SK-N-SH treated with all-trans-retinoic acid at 6 μM for 48 hours (cell line): ENCODE results near the gene SLC22A23.

Experiments
- ATAC-seq: fragments of 200-7000 bp; cut with Tn5 transposase; 3 replicates; pipeline ENCODE4 v1.9.1; 2020; ENCODE audit warnings: mild to moderate bottlenecking, moderate library complexity
- ARNTL ChIP-seq: fragments of 450-650 bp; formaldehyde crosslinking; IDR thresholded peaks from 2 replicates; pipeline ENCODE4 v1.5.0; 2020; ENCODE audit warnings: low read depth, mild to moderate bottlenecking, moderate library complexity, borderline replicate concordance
- BACH2 ChIP-seq: fragments of 250-450 bp; sonication (Bioruptor Pico); IDR thresholded peaks from 2 replicates; pipeline ENCODE4 v1.9.0; 2021; ENCODE audit warnings: mild to moderate bottlenecking, borderline replicate concordance
- CREB5 ChIP-seq: fragments of 250-450 bp; sonication (Bioruptor Pico); IDR thresholded peaks from 2 replicates; pipeline ENCODE4 v1.5.1; 2020; ENCODE audit warnings: low read depth, mild to moderate bottlenecking, moderate library complexity
- CSDC2 ChIP-seq: fragments of 250-450 bp; sonication (Bioruptor Pico); IDR thresholded peaks from 2 replicates; pipeline ENCODE4 v1.5.0; 2020; ENCODE audit warnings: mild to moderate bottlenecking, moderate library complexity
- CSRNP3 ChIP-seq: fragments of 250-450 bp; sonication (Bioruptor Pico); IDR thresholded peaks from 2 replicates; pipeline ENCODE4 v1.5.1; 2021; ENCODE audit warnings: mild to moderate bottlenecking, moderate library complexity
- ESRRG ChIP-seq: fragments of 250-450 bp; sonication (Bioruptor Pico); IDR thresholded peaks from 2 replicates; pipeline ENCODE4 v1.6.1; 2021; ENCODE audit warnings: mild to moderate bottlenecking
- GLIS3 ChIP-seq: fragments of 250-450 bp; sonication (Bioruptor Pico); IDR thresholded peaks from 2 replicates; pipeline ENCODE4 v1.5.0; 2020; ENCODE audit warnings: mild to moderate bottlenecking, moderate library complexity
- ISL1 ChIP-seq: fragments of 250-450 bp; sonication (Bioruptor Pico); IDR thresholded peaks from 2 replicates; pipeline ENCODE4 v2.1.2; 2022; ENCODE audit warnings: mild to moderate bottlenecking, moderate library complexity
- OSR1 ChIP-seq: fragments of 250-450 bp; sonication (Bioruptor Pico); IDR thresholded peaks from 2 replicates; pipeline ENCODE4 v1.8.0; 2022; ENCODE audit warnings: moderate library complexity, mild to moderate bottlenecking, inconsistent platforms
- PATZ1 ChIP-seq: fragments of 250-450 bp; sonication (Bioruptor Pico); IDR thresholded peaks from 2 replicates; pipeline ENCODE4 v1.8.0; 2020; ENCODE audit warnings: mild to moderate bottlenecking, moderate library complexity, borderline replicate concordance
- POU6F1 ChIP-seq: fragments of 250-450 bp; sonication (Bioruptor Pico); IDR thresholded peaks from 2 replicates; pipeline ENCODE4 v1.8.0; 2021; ENCODE audit warnings: low read depth, mild to moderate bottlenecking, moderate library complexity, borderline replicate concordance
- PPARA ChIP-seq: fragments of 250-450 bp; sonication (Bioruptor Pico); IDR thresholded peaks from 2 replicates; pipeline ENCODE4 v1.5.0; 2020; ENCODE audit warnings: mild to moderate bottlenecking, borderline replicate concordance
- RARB ChIP-seq: fragments of 250-450 bp; sonication (Bioruptor Pico); IDR thresholded peaks from 2 replicates; pipeline ENCODE4 v1.8.0; 2021; ENCODE audit warnings: mild to moderate bottlenecking, moderate library complexity
- SNAI2 ChIP-seq: fragments of 250-450 bp; sonication (Bioruptor Pico); IDR thresholded peaks from 2 replicates; pipeline ENCODE4 v1.5.0; 2020; ENCODE audit warnings: mild to moderate bottlenecking, moderate library complexity
- TCF4 ChIP-seq: fragments of 250-450 bp; sonication (Bioruptor Pico); IDR thresholded peaks from 2 replicates; pipeline ENCODE4 v1.8.0; 2021; ENCODE audit warnings: mild to moderate bottlenecking, moderate library complexity, borderline replicate concordance
- TOX ChIP-seq: fragments of 250-450 bp; sonication (Bioruptor Pico); IDR thresholded peaks from 2 replicates; pipeline ENCODE4 v1.8.0; 2021; ENCODE audit warnings: mild to moderate bottlenecking, moderate library complexity, borderline replicate concordance
- TSHZ2 ChIP-seq: fragments of 250-450 bp; sonication (Bioruptor Pico); IDR thresholded peaks from 2 replicates; pipeline ENCODE4 v1.5.0; 2020; ENCODE audit warnings: mild to moderate bottlenecking, moderate library complexity
- ZC3H10 ChIP-seq: fragments of 250-450 bp; sonication (Bioruptor Pico); IDR thresholded peaks from 2 replicates; pipeline ENCODE4 v1.5.1; 2021; ENCODE audit warnings: mild to moderate bottlenecking, moderate library complexity
- ZFP30 ChIP-seq: fragments of 450-650 bp; formaldehyde crosslinking; IDR thresholded peaks from 2 replicates; pipeline ENCODE4 v1.5.0; 2022; ENCODE audit warnings: mild to moderate bottlenecking, moderate library complexity
- ZNF565 ChIP-seq: fragments of 450-650 bp; formaldehyde crosslinking; conservative IDR thresholded peaks from 2 replicates; pipeline ENCODE4 v1.5.0; 2020; ENCODE audit warnings: low read depth, mild to moderate bottlenecking, moderate library complexity
- ZNF70 ChIP-seq: fragments of 450-650 bp; formaldehyde crosslinking; IDR thresholded peaks from 2 replicates; pipeline ENCODE4 v1.5.0; 2020; ENCODE audit warnings: mild to moderate bottlenecking, moderate library complexity
- ZNF8 ChIP-seq: fragments of 450-650 bp; formaldehyde crosslinking; IDR thresholded peaks from 2 replicates; pipeline ENCODE4 v1.5.0; 2020; ENCODE audit warnings: mild to moderate bottlenecking, moderate library complexity

The SLC22A23 gene

GRCh38 chr6:3429211-3429610 lies 27.6 kb downstream of the SLC22A23 start:
- TF ChIP-seq ZNF8: no peak
- TF ChIP-seq RARB (CRISPR knock-in tag): no peak
- TF ChIP-seq ZNF70 (CRISPR knock-in tag): no peak
- no peak for TF ChIP-seq CSRNP3 (CRISPR knock-in tag)
- TF ChIP-seq TOX (CRISPR knock-in tag): no peak
- TF ChIP-seq SNAI2: no peak
- no peak for TF ChIP-seq ZNF565 (CRISPR knock-in tag)
- TF ChIP-seq GLIS3 (CRISPR knock-in tag): no peak
- no peak for TF ChIP-seq PATZ1 (CRISPR knock-in tag)
- TF ChIP-seq CREB5 (CRISPR knock-in tag): no peak
- no peak for TF ChIP-seq TCF4 (CRISPR knock-in tag)
- no peak for TF ChIP-seq ZC3H10 (CRISPR knock-in tag)
- no peak for TF ChIP-seq ZFP30 (CRISPR knock-in tag)
- TF ChIP-seq TSHZ2 (CRISPR knock-in tag): no peak
- TF ChIP-seq OSR1: no peak
- TF ChIP-seq ESRRG: no peak
- TF ChIP-seq ISL1 (CRISPR knock-in tag): no peak
- ATAC-seq: no peak

GRCh38 chr6:3428700-3429099 lies 28.1 kb downstream of the SLC22A23 start:
- TF ChIP-seq RARB (CRISPR knock-in tag): no peak
- TF ChIP-seq ARNTL (CRISPR knock-in tag): no peak
- TF ChIP-seq ISL1 (CRISPR knock-in tag): no peak
- TF ChIP-seq ZFP30 (CRISPR knock-in tag): no peak
- TF ChIP-seq, all 23 proteins: peak for 0
- no peak for ATAC-seq

GRCh38 chr6:3428247-3428646 lies 28.6 kb downstream of the SLC22A23 start:
- ATAC-seq: no peak

GRCh38 chr6:3427687-3428085 lies 29.2 kb downstream of the SLC22A23 start:
- no peak for ATAC-seq

More at GRCh38 chr6:3428247-3428646, 28.6 kb downstream of the SLC22A23 start:
- no peak for TF ChIP-seq SNAI2
- no peak for TF ChIP-seq ARNTL (CRISPR knock-in tag)
- TF ChIP-seq ISL1 (CRISPR knock-in tag): no peak
- no peak for TF ChIP-seq ZFP30 (CRISPR knock-in tag)

More at GRCh38 chr6:3427687-3428085, 29.2 kb downstream of the SLC22A23 start:
- TF ChIP-seq POU6F1 (CRISPR knock-in tag) (no peak), PPARA (CRISPR knock-in tag) (no peak), GLIS3 (CRISPR knock-in tag) (no peak), TOX (CRISPR knock-in tag) (no peak), OSR1 (no peak), ARNTL (CRISPR knock-in tag) (no peak), CREB5 (CRISPR knock-in tag) (no peak), BACH2 (CRISPR knock-in tag) (no peak), CSDC2 (CRISPR knock-in tag) (no peak), ZC3H10 (CRISPR knock-in tag) (no peak), ZNF8 (no peak), TCF4 (CRISPR knock-in tag) (no peak), ZNF565 (CRISPR knock-in tag) (no peak), ZFP30 (CRISPR knock-in tag) (no peak), SNAI2 (no peak), ESRRG (no peak), ZNF70 (CRISPR knock-in tag) (no peak), RARB (CRISPR knock-in tag) (no peak)
- TF ChIP-seq, all 23 proteins: peak for 0
